ENCODE measurements around the gene ZNF622. TPM values are rescaled to one million over a fixed set of nuclear protein-coding genes. Genes with fewer than 3 reads are reported as not detected.

Gene ZNF622
- total RNA-seq, 4 donors from 2014 or later = 21.1 to 27.3 (median 25.5) TPM

DNA sequence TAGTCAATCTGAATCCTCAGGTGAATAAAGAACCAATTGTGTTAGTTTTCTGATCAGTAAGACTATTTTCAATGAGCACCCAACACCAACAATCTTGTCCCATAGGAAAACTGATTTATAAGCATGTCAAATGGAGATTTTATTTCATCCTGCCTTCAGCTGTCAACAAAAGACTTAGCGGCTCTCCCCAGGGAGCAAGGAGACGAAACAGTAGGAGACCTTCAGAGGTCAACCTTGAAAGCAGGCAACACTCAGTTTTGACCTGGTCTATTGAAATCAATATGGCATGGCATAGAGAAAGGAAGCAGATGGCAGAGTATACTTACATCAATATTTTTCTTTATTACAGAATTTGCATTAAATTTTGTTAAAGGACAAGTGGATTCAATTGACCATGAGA is 34.1 kb downstream of the ZNF622 start:
- H3K9me3 ChIP-seq = no peaks in the 10 kb centered on the region
- whole genome bisulfite sequencing = 78% methylated on average over 2 of the region's 2 CpGs
- peaks cover 10% of the 10 kb centered on the region for H3K27me3 ChIP-seq
- TF ChIP-seq, protein P1, sequence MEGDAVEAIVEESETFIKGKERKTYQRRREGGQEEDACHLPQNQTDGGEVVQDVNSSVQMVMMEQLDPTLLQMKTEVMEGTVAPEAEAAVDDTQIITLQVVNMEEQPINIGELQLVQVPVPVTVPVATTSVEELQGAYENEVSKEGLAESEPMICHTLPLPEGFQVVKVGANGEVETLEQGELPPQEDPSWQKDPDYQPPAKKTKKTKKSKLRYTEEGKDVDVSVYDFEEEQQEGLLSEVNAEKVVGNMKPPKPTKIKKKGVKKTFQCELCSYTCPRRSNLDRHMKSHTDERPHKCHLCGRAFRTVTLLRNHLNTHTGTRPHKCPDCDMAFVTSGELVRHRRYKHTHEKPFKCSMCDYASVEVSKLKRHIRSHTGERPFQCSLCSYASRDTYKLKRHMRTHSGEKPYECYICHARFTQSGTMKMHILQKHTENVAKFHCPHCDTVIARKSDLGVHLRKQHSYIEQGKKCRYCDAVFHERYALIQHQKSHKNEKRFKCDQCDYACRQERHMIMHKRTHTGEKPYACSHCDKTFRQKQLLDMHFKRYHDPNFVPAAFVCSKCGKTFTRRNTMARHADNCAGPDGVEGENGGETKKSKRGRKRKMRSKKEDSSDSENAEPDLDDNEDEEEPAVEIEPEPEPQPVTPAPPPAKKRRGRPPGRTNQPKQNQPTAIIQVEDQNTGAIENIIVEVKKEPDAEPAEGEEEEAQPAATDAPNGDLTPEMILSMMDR (IDR thresholded peaks at IDR 0.05) = no peak
- no peak for TF ChIP-seq EP300 (IDR thresholded peaks at IDR 0.05)
- TF ChIP-seq POLR2AphosphoS5 (IDR thresholded peaks at IDR 0.05) = no peak
- TF ChIP-seq POLR2A (IDR thresholded peaks at IDR 0.05) = no peak
- H3K36me3 ChIP-seq = no peaks in the 10 kb centered on the region
- H3K4me1 ChIP-seq = no peaks in the 10 kb centered on the region
- no peak overlapping the region for H3K27ac ChIP-seq
- DNase-seq (ENCODE audit: low spot score in 2 of 2) = no peak
- no peak overlapping the region for H3K4me3 ChIP-seq

DNA sequence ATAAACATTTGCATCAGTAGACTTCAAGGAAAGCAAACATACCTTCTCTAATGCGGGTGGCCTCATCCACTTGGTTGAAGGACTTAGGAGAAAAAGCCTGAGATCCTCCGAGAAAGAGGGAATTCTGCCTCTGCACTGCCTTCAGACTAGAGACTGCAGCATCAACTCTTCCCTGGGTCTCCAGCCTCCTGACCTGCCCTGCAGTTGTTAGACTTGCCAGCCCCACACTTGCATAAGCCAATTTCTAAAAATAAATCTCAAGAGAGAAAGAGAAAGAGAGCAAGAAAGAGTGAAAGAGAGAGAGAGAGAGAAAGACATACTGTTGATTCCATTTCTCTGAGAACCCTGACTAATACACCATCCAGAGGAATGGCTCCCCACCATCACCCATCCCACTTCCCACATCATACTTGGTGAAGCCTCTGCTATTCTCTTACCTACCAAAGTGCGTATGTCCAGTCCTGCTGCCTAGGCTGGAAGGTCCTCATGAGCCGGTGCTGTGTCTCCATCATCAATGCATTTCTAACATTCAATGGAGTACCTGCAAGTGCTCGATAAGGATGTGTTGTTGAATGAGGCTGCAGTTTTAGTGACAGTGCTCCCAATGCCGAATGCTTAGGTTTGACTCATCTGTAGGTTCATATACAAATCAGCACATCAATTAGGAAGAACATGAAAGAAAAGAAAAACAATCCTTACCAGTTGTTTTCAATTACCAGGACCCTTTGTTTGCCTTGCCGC is 35.1 kb downstream of the ZNF622 start:
- no peak for TF ChIP-seq EP300 (IDR thresholded peaks at IDR 0.05)
- TF ChIP-seq POLR2A (IDR thresholded peaks at IDR 0.05) = no peak
- no peak for TF ChIP-seq POLR2AphosphoS5 (IDR thresholded peaks at IDR 0.05)
- TF ChIP-seq, protein P1 (IDR thresholded peaks at IDR 0.05) = no peak
- WGBS = 89% methylated on average over 7 of the region's 7 CpGs
- Histone ChIP-seq H3K9me3 (no peaks in the 10 kb centered on the region), H3K4me3 (no peak overlapping the region), H3K27ac (no peak overlapping the region), H3K36me3 (no peaks in the 10 kb centered on the region), H3K27me3 (peaks cover 10% of the 10 kb centered on the region), H3K4me1 (no peaks in the 10 kb centered on the region)
- DNase-seq (ENCODE audit: low spot score in 2 of 2) = no peak

DNA sequence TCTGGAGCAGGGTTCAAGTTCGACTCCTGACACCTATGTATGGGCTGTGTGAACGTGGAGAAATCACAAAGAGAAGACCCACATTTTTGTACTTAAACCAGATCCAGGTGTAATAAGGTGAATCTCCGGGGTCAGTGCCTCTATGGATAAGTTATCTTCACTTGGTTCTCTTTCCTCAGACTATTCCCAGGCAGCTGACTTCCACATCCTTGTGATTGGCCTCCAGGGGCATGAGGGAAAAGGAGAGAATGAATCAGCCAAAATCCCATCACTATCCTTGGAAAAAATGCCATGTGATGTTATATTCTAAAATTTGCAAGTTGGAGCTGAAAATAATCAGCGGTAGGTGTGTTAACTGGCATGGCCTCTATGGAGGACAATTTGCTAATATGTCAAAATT is 37.2 kb downstream of the ZNF622 start:
- no peak for DNase-seq (ENCODE audit: low spot score in 2 of 2)
- H3K27ac ChIP-seq = no peak overlapping the region
- no peak for TF ChIP-seq POLR2A (IDR thresholded peaks at IDR 0.05)
- H3K4me1 ChIP-seq = no peaks in the 10 kb centered on the region
- H3K4me3 ChIP-seq = no peak overlapping the region
- 89% methylated on average over 4 of the region's 4 CpGs for WGBS
- peaks cover 10% of the 10 kb centered on the region for H3K27me3 ChIP-seq
- no peaks in the 10 kb centered on the region for H3K9me3 ChIP-seq
- no peaks in the 10 kb centered on the region for H3K36me3 ChIP-seq

DNA sequence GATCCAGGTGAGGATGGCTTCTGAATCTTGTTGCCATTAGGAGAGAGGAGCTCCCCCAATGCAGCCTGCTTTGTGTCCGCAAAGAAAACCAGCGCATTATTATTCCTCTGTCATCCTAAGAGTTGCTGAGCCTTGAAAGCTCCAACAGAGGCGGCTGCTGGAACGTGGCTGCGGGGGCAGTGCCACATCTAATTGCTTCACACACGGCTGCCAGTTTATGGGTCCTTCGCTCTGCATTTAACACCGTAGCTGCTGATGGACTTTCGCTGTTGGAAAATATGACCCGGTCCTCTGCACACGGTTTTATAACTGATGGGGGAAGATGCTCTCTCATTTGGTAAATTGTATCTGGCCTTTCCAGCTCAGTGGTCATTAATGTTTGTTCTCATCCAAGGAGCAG is 38.0 kb downstream of the ZNF622 start:
- H3K9me3 ChIP-seq = no peaks in the 10 kb centered on the region
- peaks cover 10% of the 10 kb centered on the region for H3K27me3 ChIP-seq
- no peak for TF ChIP-seq EP300 (IDR thresholded peaks at IDR 0.05)
- TF ChIP-seq, protein P1 (IDR thresholded peaks at IDR 0.05) = no peak
- no peaks in the 10 kb centered on the region for H3K4me1 ChIP-seq
- H3K4me3 ChIP-seq = no peak overlapping the region
- no peak for DNase-seq (ENCODE audit: low spot score in 2 of 2)
- no peaks in the 10 kb centered on the region for H3K36me3 ChIP-seq
- no peak overlapping the region for H3K27ac ChIP-seq
- 37% methylated on average over 11 of the region's 11 CpGs for WGBS

DNA sequence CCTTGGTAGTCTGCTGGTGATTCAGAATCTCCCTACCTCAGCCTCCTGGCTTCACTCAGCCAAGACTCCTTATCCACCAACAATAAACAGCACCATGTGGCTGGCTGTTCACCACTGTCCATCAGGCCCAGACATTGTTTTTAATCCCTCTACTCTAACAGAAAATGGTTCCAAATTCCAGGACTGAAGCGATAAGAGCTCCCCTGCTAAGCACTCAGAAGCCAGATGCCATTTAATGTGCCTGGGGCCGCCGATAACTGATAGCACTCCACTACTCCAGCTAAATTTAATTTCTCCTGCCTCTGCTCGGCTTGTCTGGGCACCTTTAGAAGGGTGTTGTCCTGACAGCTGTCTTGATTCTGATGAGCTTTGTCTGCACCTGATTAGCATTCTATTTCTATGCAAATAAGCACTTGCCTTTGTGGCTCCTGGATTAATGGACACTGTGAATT is 47.1 kb downstream of the ZNF622 start:
- TF ChIP-seq POLR2AphosphoS5 (IDR thresholded peaks at IDR 0.05) (no peak), POLR2A (IDR thresholded peaks at IDR 0.05) (no peak), EP300 (IDR thresholded peaks at IDR 0.05) (no peak)
- TF ChIP-seq, protein P1 (IDR thresholded peaks at IDR 0.05) = no peak
- 29% methylated on average over 4 of the region's 4 CpGs for WGBS
- no peaks in the 10 kb centered on the region for H3K36me3 ChIP-seq
- H3K27me3 ChIP-seq = no peaks in the 10 kb centered on the region
- H3K4me1 ChIP-seq = no peaks in the 10 kb centered on the region
- no peak overlapping the region for H3K27ac ChIP-seq
- no peak overlapping the region for H3K4me3 ChIP-seq
- no peak for DNase-seq (ENCODE audit: low spot score in 2 of 2)
- no peaks in the 10 kb centered on the region for H3K9me3 ChIP-seq
